D721Med (cell line): ENCODE data around the gene RBM43.

ENCODE experiments used
- DNase-seq: peaks from one replicate; pipeline ENCODE4 v3.0.0; 2011; ENCODE audit warnings: low spot score; ENCODE audit not compliant: insufficient read length
- FAIRE-seq: peaks from 2 replicates; lab custom pipeline; 2011; peaks lifted over from hg19 to GRCh38; lab: Jason Lieb, UNC
- CTCF ChIP-seq: IDR thresholded peaks from 2 replicates; pipeline ENCODE4 v1.5.1; 2012; ENCODE audit warnings: mild to moderate bottlenecking, control low read depth; ENCODE audit not compliant: insufficient read depth; ENCODE audit errors: missing control alignments

The RBM43 gene

GRCh38 chr2:151258121-151258520 is 3.5 kb downstream of the RBM43 start:
- DNase-seq (no peak), FAIRE-seq (no peak)
- no peak for TF ChIP-seq CTCF

- FAIRE-seq (no peak), DNase-seq (no peak)
- no peak for TF ChIP-seq CTCF
Observed at GRCh38 chr2:151252646-151253045, 9.0 kb downstream of the RBM43 start.

- TF ChIP-seq CTCF, result no peak
- no peak for FAIRE-seq
- DNase-seq, result no peak
Observed at GRCh38 chr2:151251012-151251411, 10.7 kb downstream of the RBM43 start.

- TF ChIP-seq CTCF, result no peak
- no peak for DNase-seq
- no peak for FAIRE-seq
Observed at GRCh38 chr2:151247432-151247831, 14.2 kb downstream of the RBM43 start.

- DNase-seq, result no peak
- no peak for TF ChIP-seq CTCF
- no peak for FAIRE-seq
Observed at GRCh38 chr2:151246152-151246551, 15.5 kb downstream of the RBM43 start.

GRCh38 chr2:151243468-151243867 is 18.2 kb downstream of the RBM43 start:
- FAIRE-seq, result no peak
- DNase-seq, result no peak
- no peak for TF ChIP-seq CTCF

GRCh38 chr2:151241224-151241623 is 20.4 kb downstream of the RBM43 start:
- FAIRE-seq (no peak), DNase-seq (no peak)
- TF ChIP-seq CTCF, result no peak
